GM21390 (cell line): ENCODE measurements around the gene HSPA9.
A peak's percentile ranks its signal among the peaks of the same experiment; 100 is the strongest.

Source experiments
- ATAC-seq: cut with Tn5 transposase; IDR thresholded peaks from one replicate; pipeline ENCODE4 v1.9.1; 2021; ENCODE audit not compliant: unreplicated experiment

Gene HSPA9

GRCh38 chr5:138596105-138596881 is 21.1 kb upstream of the HSPA9 start:
- no peak for ATAC-seq

- no peak for ATAC-seq
These were observed 20.1 kb upstream of the HSPA9 start for GRCh38 chr5:138595180-138595795.

GRCh38 chr5:138594305-138595058 is 19.3 kb upstream of the HSPA9 start:
- ATAC-seq, result no peak

- ATAC-seq, result no peak
These were observed 13.0 kb upstream of the HSPA9 start for GRCh38 chr5:138588013-138588788.

- no peak for ATAC-seq
These were observed 10.0 kb upstream of the HSPA9 start for GRCh38 chr5:138585157-138585556.

GRCh38 chr5:138583984-138584637 is 8.9 kb upstream of the HSPA9 start:
- ATAC-seq, result no peak

GRCh38 chr5:138582959-138583358 is 7.8 kb upstream of the HSPA9 start:
- ATAC-seq, result no peak

GRCh38 chr5:138580777-138581176 is 5.6 kb upstream of the HSPA9 start:
- no peak for ATAC-seq

- ATAC-seq, result no peak
These were observed 4.8 kb upstream of the HSPA9 start for GRCh38 chr5:138580001-138580400.

GRCh38 chr5:138579517-138579863 is 4.3 kb upstream of the HSPA9 start:
- no peak for ATAC-seq

- ATAC-seq, result no peak
These were observed 2.3 kb upstream of the HSPA9 start for GRCh38 chr5:138577452-138577851.

GRCh38 chr5:138574744-138575193 is 432 bp downstream of the HSPA9 start:
- ATAC-seq, result peak; percentile 18

- ATAC-seq, result no peak
These were observed 1.1 kb downstream of the HSPA9 start for GRCh38 chr5:138573949-138574670.

GRCh38 chr5:138573223-138573622 is 2.0 kb downstream of the HSPA9 start:
- ATAC-seq, result no peak

- no peak for ATAC-seq
These were observed 4.3 kb downstream of the HSPA9 start for GRCh38 chr5:138570871-138571270.

- no peak for ATAC-seq
These were observed 5.4 kb downstream of the HSPA9 start for GRCh38 chr5:138569782-138570181.

- no peak for ATAC-seq
These were observed 7.0 kb downstream of the HSPA9 start for GRCh38 chr5:138568061-138568824.

GRCh38 chr5:138566792-138567191 is 8.4 kb downstream of the HSPA9 start:
- ATAC-seq, result no peak

GRCh38 chr5:138565100-138565821 is 9.9 kb downstream of the HSPA9 start:
- no peak for ATAC-seq
